ENCODE data around the gene GDI2. TPM values are rescaled to one million over a fixed set of nuclear protein-coding genes. Genes with fewer than 3 reads are reported as not detected.

Gene GDI2
- polyA plus RNA-seq, 1 donor (not counting 4 experiments of a cell fraction or from before 2014, with no cell fraction given) = 293 TPM

DNA sequence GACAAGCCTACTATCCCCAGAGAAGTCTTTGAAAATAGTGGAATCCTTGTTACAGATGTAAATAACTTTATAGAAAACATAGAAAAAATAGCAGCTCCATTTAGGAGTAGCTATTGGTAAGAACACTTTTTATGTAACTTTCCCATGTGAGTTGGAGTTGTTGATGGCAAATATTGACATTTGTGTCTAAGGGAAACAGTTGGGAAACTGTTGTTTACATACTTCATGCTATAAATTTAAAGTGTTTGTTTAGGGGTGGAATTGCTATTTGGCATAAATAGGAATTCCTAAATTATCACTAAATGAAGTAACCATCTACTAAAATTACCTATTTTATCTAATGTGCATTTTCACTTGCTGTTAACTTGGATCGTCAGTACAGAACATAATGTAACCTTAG lies 50.7 kb downstream of the GDI2 start:
- dilution Hi-C loops (cut with MboI; ENCODE audit: extremely low pct_ligation_motif_present, low sequenced_read_pairs) = no loop called here
- H3K27ac ChIP-seq (ENCODE audit: control insufficient read depth, insufficient read depth, low read length) = no peak overlapping the region

DNA sequence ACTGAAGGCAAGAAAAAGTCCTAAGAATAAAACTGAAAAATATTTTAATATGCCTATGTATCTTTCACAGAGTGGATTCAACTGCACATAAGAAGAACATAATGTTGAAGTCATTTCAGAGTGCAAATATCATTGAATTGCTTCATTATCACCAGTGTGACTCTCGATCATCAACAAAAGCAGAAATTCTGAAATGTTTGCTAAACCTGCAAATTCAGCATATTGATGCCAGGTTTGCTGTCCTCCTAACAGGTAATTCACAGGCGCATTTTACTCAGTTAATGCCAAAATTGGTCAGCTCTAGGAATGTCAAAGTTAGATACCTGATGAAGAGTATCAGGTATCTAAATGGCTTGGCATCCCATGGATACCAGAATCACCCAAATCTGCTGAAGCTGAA lies 52.0 kb downstream of the GDI2 start:
- H3K4me1 ChIP-seq (ENCODE audit: control insufficient read depth, extremely low read depth, insufficient read depth, low read length) = no peaks in the 10 kb centered on the region

More for the DNA sequence above, 50.7 kb downstream of the GDI2 start:
- no peaks in the 10 kb centered on the region for H3K9me1 ChIP-seq (ENCODE audit: control insufficient read depth, extremely low read depth, insufficient read depth, low read length)
- DNase-seq (ENCODE audit: low read depth, low spot score) (no peak), FAIRE-seq (no peak)
- no peaks in the 10 kb centered on the region for H3K4me1 ChIP-seq (ENCODE audit: control insufficient read depth, extremely low read depth, insufficient read depth, low read length)
- no peaks in the 10 kb centered on the region for H3K9me3 ChIP-seq (ENCODE audit: control insufficient read depth, low read depth, low read length)
- no peak overlapping the region for H3K4me2 ChIP-seq (ENCODE audit: control insufficient read depth, extremely low read depth, insufficient read depth, low read depth, low read length)
- no peaks in the 10 kb centered on the region for H3K27me3 ChIP-seq (ENCODE audit: control insufficient read depth, extremely low read depth, insufficient read depth, low read length)
- H4K20me1 ChIP-seq (ENCODE audit: control insufficient read depth, extremely low read depth, insufficient read depth, low read length) = no peaks in the 10 kb centered on the region
- H3K79me2 ChIP-seq (ENCODE audit: control insufficient read depth, insufficient read depth, low read length) = no peaks in the 10 kb centered on the region
- no peak overlapping the region for H3K4me3 ChIP-seq (ENCODE audit: control insufficient read depth in 2 of 3, extremely low read depth in 1 of 3, insufficient read depth in 2 of 3, low read depth in 1 of 3, low read length in 3 of 3)
- H3K9ac ChIP-seq (ENCODE audit: control insufficient read depth, extremely low read depth, insufficient read depth, low read length) = no peak overlapping the region
- TF ChIP-seq, protein P1, sequence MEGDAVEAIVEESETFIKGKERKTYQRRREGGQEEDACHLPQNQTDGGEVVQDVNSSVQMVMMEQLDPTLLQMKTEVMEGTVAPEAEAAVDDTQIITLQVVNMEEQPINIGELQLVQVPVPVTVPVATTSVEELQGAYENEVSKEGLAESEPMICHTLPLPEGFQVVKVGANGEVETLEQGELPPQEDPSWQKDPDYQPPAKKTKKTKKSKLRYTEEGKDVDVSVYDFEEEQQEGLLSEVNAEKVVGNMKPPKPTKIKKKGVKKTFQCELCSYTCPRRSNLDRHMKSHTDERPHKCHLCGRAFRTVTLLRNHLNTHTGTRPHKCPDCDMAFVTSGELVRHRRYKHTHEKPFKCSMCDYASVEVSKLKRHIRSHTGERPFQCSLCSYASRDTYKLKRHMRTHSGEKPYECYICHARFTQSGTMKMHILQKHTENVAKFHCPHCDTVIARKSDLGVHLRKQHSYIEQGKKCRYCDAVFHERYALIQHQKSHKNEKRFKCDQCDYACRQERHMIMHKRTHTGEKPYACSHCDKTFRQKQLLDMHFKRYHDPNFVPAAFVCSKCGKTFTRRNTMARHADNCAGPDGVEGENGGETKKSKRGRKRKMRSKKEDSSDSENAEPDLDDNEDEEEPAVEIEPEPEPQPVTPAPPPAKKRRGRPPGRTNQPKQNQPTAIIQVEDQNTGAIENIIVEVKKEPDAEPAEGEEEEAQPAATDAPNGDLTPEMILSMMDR (optimal IDR thresholded peaks at IDR 0.05 in 1 of 3, IDR thresholded peaks at IDR 0.05 in 1 of 3, conservative IDR thresholded peaks at IDR 0.05 in 1 of 3; ENCODE audit: extremely low read depth in 1 of 3, insufficient read depth in 2 of 3, low read length in 3 of 3) = no peak
- TF ChIP-seq EZH2 (IDR thresholded peaks at IDR 0.05; ENCODE audit: low read length) = no peak
- peaks cover 32 to 34% of the 10 kb centered on the region in 2 experiments for H3K36me3 ChIP-seq (ENCODE audit: control insufficient read depth in 2 of 2, extremely low read depth in 1 of 2, insufficient read depth in 2 of 2, low read length in 2 of 2)
- H2AFZ ChIP-seq (ENCODE audit: control insufficient read depth, low read length) = no peak overlapping the region

More for the DNA sequence above, 52.0 kb downstream of the GDI2 start:
- Histone ChIP-seq H2AFZ (ENCODE audit: control insufficient read depth, low read length) (no peak overlapping the region), H3K27me3 (ENCODE audit: control insufficient read depth, extremely low read depth, insufficient read depth, low read length) (no peaks in the 10 kb centered on the region), H4K20me1 (ENCODE audit: control insufficient read depth, extremely low read depth, insufficient read depth, low read length) (no peaks in the 10 kb centered on the region), H3K36me3 (ENCODE audit: control insufficient read depth in 2 of 2, extremely low read depth in 1 of 2, insufficient read depth in 2 of 2, low read length in 2 of 2) (peaks cover 32% of the 10 kb centered on the region in 2 experiments), H3K9ac (ENCODE audit: control insufficient read depth, extremely low read depth, insufficient read depth, low read length) (no peak overlapping the region), H3K9me3 (ENCODE audit: control insufficient read depth, low read depth, low read length) (no peaks in the 10 kb centered on the region), H3K4me2 (ENCODE audit: control insufficient read depth, extremely low read depth, insufficient read depth, low read depth, low read length) (no peak overlapping the region), H3K27ac (ENCODE audit: control insufficient read depth, insufficient read depth, low read length) (no peak overlapping the region), H3K4me3 (ENCODE audit: control insufficient read depth in 2 of 3, extremely low read depth in 1 of 3, insufficient read depth in 2 of 3, low read depth in 1 of 3, low read length in 3 of 3) (no peak overlapping the region), H3K9me1 (ENCODE audit: control insufficient read depth, extremely low read depth, insufficient read depth, low read length) (no peaks in the 10 kb centered on the region), H3K79me2 (ENCODE audit: control insufficient read depth, insufficient read depth, low read length) (no peaks in the 10 kb centered on the region)
- TF ChIP-seq, protein P1 (optimal IDR thresholded peaks at IDR 0.05 in 1 of 3, IDR thresholded peaks at IDR 0.05 in 1 of 3, conservative IDR thresholded peaks at IDR 0.05 in 1 of 3; ENCODE audit: extremely low read depth in 1 of 3, insufficient read depth in 2 of 3, low read length in 3 of 3) = no peak
- TF ChIP-seq EZH2 (IDR thresholded peaks at IDR 0.05; ENCODE audit: low read length) = no peak
- DNase-seq (ENCODE audit: low read depth, low spot score) = no peak
- dilution Hi-C loops (cut with MboI; ENCODE audit: extremely low pct_ligation_motif_present, low sequenced_read_pairs) = no loop called here
- no peak for FAIRE-seq

All from keratinocyte (primary cell).